ENCODE data around the gene AKAP12.

AKAP12 gene

DNA sequence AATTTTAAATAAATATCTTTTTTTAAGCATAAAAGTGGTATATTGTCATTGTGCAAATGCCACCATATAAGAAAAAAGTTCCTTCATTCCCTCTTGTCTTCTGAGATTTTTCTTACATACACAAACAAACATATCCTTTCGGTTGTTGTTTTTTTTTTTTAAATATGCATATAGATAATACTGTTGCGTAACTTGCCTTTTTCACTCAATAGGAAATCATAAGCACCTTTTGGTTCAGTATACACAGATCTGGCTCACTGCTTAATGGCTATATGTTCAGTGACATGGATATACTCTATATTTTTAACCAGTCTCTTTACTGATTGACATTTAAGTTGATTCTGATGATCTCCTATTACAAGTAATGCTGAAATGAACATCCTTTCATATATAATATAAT, 40.1 kb downstream of the AKAP12 start:
- no peak for DNase-seq (ENCODE audit: low spot score)

DNA sequence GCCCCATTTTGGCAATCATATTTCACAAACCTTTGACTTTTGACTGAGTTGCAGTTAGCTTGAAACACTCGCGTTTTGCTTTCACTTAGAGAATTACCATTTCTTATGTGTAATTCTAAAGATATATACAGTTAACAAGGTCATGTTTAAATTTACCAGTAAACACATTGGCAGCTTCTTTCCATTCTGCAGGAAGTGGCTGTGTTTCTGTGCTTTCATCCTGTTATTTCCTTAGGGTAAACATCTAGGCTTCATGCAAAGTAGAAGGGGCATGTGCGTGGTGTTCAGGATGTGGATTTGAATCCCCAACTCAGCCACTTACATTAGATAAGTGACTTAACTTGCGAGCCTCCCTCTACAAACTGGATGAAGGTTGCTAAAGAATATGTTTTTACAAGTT, 41.1 kb downstream of the AKAP12 start:
- no peak for DNase-seq (ENCODE audit: low spot score)

DNA sequence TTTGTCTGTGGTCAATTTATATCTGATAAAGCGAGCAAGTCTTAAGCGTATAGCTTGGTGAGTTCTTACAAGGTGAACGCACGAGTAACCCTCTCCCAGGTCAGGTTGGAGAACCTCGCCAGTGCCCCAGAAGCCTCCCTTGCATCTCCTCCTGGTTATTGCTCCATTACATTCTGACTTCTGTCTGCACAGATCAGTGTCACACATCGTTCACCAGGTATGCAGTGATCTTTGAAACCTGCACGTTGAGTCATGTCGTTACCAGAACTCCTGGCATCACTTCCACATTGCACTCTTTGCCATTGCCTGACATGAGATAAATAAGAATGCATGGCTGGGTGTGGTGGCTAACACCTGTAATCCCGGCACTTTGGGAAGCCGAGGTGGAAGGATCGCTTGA, 44.2 kb downstream of the AKAP12 start:
- DNase-seq (ENCODE audit: low spot score), result no peak

DNA sequence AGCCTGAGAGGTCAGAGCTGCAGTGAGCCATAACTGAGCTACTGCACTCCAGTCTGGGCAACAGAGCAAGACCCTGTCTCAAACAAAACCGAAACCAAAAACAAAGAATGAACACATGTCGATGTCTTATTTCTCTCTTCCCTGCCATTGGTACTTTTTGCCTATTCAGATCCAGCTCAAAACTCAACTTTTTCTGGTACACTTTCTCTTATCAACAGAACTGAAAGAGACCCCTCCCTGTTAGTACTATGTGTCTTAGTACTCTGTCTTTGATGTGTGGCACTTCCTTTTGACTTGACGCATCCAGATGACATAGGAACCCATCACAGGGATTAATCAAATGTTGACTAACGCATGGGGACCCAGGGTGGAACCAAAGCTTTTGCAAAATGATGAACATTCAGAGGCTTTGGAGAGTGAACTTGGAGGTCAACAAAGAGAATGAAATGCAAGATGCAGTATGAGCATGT, 44.8 kb downstream of the AKAP12 start:
- no peak for DNase-seq (ENCODE audit: low spot score)

DNA sequence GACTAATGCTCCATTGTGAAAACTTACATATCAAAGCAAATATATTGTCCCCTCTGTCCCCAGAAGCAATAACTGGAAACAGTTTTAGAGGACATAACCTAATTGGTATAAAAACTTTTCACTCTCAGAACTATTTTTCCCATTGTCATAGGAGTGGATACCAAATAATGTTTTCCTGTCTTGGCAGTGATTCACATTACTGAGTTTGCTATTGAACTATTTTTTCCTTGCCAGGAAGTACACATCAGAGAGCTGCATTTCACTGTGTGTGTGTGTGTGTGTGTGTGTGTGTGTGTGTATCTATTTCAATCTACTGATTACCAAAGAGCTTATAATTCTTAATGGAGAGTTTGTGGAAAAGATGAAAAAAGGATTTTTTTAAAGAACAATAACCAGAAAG, 45.4 kb downstream of the AKAP12 start:
- no peak for DNase-seq (ENCODE audit: low spot score)

DNA sequence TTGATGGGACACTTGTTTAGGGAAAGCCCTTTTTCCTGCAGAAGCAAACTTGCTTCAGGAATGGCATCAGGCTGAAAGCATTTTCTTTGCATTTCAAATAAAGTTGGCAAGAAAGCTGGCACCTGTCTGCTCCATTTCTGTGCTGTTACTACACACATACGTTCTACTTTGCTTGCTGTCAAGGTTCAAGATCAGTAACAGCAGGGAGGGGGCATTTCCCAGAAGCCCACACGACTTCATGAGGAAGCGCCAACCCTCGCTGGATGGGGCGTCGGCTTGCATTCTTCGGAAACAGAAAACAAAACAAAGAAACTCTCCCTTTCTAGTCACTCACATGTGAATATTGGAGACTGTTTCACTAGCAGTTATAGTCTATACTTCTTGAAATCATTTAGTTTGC, 46.4 kb downstream of the AKAP12 start:
- no peak for DNase-seq (ENCODE audit: low spot score)

DNA sequence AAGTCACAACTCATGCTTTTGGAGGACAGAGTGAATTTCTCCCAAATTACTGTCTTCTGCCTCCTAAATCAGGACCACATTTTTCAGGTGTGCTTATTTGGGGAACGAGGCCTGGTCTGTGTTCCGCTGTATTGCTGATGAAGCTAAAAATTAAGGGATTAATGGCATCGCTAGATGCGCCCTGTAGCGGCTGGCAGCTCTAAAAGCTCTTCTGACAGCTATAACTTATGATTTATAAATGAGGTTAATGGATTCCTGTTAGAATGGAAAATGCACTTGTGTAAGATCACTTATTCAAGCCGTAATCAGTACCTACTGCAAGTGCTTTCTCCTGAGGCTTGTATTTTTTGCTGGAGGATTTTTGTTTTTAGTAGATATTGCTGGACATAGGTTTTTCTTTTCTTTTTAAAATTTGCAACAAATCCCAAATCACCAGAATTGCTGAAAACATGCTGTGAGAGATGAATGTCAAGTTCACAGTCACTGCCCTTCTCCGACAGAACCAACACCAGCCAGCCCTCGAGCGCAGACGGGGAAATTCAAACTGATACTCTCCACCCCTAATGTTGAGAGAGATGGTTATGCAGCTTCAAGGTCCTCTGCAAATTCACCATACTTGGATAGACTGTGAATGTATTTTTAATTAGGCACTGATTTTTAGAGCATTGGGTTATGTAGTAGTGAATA, 49.1 kb downstream of the AKAP12 start:
- DNase-seq (ENCODE audit: low spot score), result no peak

DNA sequence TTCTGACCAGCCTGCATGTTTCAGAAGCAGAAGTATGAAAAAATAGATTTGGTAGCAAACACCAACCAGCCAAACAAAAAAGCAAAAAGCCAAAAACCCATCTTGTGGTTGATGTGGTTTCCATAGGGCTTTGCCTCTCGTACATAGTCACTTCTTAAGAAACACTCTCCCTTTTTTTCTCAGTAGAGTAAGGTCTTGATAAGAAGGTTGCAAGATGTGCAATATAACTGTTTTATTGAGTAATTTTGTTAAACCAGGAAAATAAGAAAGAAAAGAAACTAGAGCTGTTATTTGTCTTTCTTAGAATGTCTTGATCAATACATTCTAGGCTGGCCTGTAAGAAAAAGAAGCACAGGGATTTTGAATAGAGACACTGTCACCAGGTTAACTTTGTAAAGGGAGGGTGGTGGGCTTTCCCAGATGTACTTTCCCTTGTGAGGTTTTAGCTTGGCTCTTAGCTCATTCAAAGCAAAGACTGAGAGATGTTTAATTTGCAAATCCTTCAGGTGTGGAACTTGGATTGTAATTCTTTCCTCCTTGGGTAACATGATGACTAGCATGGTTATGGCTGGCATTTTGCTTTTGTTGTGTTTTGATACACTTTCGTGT, 49.7 kb downstream of the AKAP12 start:
- no peak for DNase-seq (ENCODE audit: low spot score)

DNA sequence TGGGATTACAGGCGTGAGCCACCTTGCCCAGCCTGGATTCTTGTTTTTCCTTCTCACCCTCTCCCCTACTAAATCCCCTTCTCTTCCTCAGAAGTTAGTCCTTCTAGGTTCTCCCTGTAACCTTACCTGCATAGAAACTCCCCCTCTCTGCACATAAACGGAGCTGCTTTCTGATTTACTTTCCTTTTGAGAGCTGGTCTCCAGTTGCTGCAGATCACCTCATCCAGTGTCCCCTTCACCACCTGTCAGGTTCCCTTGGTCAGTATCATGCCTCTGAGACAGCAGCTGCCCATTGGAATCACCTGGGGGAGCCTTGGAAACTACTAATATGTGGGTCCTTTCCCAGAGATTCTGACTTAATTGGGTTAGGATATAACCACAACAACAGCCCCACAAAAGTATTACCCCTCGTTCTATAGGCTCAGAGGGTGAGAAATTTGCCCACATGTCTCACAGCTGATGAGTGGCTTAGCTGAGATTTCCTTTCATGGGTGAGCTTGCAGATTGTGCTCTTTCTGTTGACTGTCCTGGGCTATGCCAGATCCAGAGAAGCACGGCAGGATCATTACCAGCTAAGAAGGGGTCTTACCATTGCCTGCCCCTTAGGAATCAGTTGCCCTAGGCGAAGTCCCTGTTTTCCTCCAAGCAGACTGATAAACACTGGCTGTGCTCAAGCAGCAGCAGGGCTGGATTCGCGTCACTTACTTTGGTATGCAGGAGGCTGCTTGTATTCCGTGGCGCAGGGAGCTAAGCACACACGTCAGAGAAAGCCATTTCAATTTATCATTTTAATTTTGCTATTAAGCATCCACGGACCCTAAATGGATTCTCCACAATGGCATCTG, 51.3 kb downstream of the AKAP12 start:
- DNase-seq (ENCODE audit: low spot score), result no peak

DNA sequence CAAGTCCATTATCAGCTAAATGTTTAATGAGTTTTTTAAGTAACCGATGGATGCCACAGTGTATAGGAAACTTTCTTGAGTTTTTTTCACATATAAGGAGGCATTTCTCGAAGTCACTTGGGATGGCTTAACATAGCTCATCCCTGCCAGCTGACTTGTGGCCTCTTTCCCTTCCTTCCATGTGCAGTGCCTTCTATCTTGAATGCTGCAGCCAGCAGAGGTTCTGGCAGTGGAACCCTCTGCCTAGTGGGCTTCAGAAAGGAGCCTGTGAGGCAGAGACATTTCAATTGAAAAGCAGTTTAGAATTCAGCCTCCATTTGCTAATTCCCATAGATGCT, 51.9 kb downstream of the AKAP12 start:
- no peak for DNase-seq (ENCODE audit: low spot score)

DNA sequence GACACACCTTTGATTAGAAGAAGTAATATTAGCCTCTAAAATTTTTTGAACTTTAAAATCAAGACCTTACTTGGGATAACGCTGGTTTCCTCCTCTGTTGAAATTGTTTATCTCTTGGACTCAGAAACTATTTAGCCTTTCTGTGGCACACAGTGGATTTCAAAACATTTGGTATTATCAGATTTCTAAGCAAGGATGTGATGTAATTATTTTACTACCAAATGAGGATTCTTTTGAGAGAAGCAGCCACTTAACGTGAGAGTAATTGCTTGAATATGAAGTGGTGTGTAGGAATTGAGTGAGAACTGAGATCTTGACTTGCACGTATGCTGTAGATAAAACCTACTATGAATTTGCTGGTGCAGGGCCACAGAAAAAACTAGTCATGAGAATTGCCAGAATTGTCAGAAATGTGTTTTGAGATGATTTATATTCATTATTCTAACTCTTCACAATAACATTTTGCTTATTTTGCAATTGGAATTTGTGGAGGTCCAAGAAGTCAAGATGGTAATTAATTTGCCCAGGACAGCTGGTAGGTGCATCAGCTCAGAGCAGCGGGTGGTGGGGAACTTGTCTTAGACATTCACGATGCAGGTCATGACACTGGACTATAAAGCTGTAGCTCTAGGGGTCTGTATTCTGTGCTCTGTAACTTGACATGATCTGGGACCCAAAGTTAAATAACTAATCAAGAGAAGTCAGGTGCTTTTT, 53.4 kb downstream of the AKAP12 start:
- no peak for DNase-seq (ENCODE audit: low spot score)

DNA sequence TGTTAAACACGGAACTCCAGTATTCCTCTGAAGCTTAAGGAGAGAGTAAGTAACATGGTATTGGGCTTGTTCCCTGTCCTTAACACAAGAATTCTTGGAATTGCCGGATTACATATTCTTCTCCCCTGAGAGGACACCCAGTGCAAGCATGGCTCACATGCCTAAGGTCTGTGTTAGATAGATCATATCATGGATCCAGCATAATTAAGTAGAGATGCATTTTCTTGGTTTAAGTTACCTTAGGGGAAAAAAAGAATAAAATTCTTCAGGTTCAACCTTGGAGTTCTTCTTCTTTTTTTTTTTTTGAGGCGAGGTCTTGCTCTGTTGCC, 53.9 kb downstream of the AKAP12 start:
- DNase-seq (ENCODE audit: low spot score), result no peak

DNA sequence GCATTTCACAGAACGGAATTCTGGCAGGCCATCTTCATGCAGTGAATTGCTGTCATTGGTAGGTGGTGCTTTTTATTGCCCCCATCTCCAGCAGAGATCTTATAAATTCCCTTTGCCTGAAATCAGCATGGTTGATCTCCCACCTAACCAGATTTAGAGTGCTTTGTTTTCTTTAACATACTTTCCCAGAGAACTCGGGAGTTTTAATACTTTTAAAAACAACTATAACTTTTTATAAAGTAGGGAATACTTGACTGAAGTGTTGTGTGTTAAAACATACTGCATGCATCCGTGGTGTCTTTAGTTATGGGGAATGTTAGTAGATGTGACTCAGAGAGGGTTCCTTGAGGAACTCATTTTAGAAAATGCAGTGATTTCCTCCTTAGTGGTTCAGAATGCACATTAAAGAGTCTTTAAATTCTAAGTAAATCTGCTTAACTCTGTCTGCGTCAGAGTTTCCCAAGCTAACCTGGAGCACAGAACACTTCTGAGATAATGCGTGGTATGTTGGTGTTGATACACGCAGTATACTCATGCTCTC, 54.9 kb downstream of the AKAP12 start:
- DNase-seq (ENCODE audit: low spot score), result no peak

DNA sequence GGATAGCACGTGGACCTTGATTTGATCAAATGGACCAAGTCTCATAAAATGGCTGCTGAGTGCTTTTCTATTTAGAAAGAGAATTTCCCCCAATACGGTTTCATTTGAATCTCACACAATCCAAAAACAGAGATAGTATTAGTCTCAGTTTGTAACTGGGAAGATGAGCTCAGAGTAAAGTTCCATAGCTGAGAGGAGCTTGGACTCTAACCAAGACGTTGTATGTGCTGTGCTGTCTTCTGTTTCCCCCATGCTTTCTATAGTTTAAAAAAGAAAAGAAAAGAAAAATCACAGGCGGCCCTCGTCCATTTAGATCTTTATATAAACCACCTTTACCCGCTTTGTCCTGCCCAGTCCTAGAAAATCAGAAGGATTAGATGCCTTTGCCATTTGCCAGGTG, 58.1 kb downstream of the AKAP12 start:
- DNase-seq (ENCODE audit: low spot score), result no peak

DNA sequence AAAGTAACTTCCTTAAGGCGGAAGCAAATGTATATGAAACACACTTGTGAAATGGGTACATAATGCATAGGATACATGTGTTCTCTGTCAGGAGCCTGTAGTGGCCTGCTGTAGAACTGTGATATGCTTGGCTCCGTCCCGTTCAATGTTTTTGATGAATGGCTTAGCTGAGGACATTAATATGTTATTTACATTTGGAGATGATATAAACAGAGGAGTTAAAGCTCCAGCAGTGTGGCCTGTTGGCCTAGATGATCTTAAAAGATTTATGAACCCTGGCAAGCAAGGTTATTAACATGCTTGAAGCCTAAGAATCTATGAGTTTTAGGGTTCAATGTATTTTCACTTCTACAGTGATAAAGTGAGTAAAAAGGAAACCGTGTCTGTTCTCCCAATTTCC, 59.2 kb downstream of the AKAP12 start:
- no peak for DNase-seq (ENCODE audit: low spot score)

DNA sequence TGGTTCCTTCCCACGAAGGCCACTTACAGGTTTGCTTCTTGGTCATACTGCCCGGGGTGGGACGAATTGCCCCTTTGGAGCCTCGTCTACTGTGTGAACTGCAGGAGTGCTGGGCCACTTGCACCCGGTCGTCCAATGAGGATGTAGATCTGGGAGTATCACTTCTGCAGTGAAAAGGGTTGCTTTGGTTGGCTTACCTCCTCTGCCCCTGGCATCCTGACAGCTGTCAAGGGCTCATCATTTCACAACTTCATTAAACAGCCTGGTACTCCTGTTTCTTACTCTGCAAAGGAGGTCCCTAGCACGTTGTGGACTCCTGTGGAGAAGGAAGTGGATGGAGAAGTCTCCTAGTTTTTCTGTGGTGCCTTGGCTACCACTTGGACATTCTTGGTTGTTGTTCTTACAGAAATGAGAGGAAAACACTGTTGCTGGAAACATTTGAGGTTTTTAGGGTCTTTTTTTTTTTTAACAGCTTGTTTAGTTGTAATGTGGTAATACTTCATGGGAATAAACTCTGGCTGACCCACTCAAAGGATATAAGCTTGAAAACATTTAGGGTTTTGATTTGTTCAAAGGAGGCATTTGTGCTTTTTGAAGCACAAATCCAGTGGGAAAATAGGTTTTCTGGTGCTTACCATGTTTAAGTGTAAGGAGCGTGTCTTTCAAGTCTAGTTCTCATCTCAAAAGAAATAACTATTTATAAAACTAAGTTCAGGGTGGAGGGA, 60.7 kb downstream of the AKAP12 start:
- DNase-seq (ENCODE audit: low spot score), result no peak

DNA sequence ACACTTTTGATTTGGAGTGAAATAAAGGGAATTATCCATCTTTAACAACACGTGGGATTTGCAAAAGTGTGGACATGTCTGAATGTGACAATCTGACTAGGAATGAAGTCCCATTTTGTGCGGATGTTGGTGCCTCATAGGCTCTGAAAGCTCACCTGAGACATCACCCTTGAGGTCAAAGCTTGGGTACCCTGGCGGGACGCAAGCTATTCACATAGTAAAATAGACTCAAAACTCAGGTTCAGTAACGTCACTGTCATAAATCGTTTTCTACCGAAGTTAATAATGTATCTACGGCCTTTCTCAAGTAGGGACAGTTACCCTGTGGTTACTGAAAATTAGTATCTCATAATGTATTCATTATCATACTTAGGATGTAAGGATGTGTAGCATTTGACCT, 61.8 kb downstream of the AKAP12 start:
- no peak for DNase-seq (ENCODE audit: low spot score)

DNA sequence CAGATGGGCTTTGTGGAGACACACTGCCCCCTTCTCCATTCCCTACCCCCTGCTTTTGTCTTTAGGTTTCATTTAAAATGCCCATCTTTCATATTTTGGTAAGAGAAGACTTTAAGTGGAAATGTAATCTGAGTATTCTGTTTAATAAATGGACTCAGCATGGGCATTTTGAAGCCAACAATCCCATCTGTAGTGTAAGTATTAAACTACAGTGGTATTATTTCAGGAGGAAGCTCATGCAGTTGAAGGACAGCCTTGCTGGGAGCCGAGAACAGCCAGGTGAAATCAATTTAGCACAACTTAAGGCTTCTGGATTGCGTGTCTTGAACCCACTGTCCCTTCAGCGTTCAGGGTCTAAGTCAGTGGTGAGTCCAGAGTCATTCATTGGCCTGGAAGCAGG, 63.5 kb downstream of the AKAP12 start:
- DNase-seq (ENCODE audit: low spot score), result no peak

DNA sequence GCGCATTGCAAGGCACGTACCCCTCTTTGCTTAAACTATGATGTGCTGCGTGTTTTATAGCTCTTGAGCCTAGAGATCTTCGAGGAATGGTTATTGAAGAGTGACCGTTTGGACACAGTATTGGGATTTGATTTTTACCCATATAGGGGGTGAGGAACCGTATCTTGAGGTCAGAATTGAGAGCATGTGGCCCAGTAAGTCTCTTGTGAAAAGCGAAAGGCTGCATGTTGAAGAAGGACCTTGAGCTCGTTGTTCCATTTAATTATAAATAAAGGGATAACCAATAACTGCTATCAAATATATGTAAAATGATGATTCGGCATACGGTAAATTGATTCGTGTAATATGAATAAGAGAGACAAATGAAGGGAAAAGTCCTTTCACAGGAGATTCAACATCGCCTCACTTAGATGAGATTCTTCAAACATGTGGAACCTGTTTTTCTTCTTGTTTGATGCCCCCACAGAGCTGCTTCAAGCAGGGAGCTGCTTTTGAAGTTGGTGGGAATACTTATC, 66.6 kb downstream of the AKAP12 start:
- no peak for DNase-seq (ENCODE audit: low spot score)

DNA sequence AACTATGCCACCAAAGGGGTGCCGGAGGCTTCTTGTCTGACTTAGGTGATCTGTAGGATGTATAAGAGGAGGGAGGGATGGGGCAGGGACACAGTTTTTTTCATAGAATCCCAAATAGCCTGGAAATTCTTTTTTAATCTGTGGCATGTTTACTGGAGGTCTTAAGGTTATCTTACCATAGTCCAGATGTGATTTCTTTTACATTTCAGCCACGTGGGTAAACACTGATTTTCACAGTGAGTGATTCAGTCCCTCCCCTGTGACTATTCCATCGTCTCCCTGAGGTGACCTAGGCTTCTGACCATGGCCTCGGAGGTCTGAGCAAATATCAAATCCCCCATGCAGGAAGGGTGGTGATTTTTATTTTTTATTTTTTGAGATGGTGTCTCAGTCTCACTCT, 67.7 kb downstream of the AKAP12 start:
- DNase-seq (ENCODE audit: low spot score), result no peak

DNA sequence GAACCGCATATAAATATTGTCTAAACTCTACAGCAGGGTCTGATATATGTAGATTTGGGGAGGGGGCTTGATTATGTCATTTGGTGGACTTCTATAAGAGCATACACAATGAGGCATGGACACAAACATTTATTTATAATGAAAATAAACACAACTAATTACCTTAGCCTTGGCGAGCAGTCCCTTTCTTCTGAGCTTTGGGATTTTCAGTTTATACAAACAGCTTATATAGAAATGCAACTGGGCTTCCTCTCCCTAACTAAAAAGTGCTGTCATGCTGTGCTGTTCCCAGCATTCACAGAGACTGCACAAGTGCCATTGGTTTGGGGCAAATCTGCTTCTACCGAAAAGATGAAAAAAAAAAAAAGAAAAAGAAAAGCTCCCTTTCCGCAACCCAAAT, 69.9 kb downstream of the AKAP12 start:
- no peak for DNase-seq (ENCODE audit: low spot score)

DNA sequence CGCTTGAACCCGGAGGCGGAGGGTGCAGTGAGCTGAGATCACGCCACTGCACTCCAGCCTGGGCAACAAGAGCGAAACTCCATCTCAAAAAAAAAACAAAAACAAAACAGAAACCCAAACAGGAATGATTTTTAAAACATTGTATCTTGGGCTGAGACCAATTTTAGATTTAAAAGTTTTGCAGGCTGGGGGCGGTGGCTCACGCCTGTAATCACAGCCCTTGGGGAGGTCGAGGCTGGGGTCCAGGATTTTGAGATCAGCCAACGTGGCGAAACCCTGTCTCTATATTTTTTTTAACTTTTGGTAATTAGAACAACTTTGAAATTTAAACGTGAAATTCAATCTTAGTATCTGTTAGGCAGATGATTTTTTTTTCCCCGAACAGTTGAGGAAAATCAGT, 70.5 kb downstream of the AKAP12 start:
- no peak for DNase-seq (ENCODE audit: low spot score)
